Measurements from ENCODE around the gene BEND3. TPM values are rescaled to one million over a fixed set of nuclear protein-coding genes. Genes with fewer than 3 reads are reported as not detected.

Gene BEND3
- total RNA-seq, 1 donor from 2014 or later: 3.5 TPM

GRCh38 chr6:107083047-107083768, 32.1 kb downstream of the BEND3 start:
- DNase-seq (ENCODE audit: low read depth, low spot score): no peak

- no peak for DNase-seq (ENCODE audit: low read depth, low spot score)
These were observed 33.3 kb downstream of the BEND3 start for GRCh38 chr6:107082045-107082444.

GRCh38 chr6:107080036-107080435, 35.3 kb downstream of the BEND3 start:
- DNase-seq (ENCODE audit: low read depth, low spot score): no peak

GRCh38 chr6:107079429-107079828, 35.9 kb downstream of the BEND3 start:
- DNase-seq (ENCODE audit: low read depth, low spot score): no peak

- no peak for DNase-seq (ENCODE audit: low read depth, low spot score)
These were observed 37.6 kb downstream of the BEND3 start for GRCh38 chr6:107077710-107078109.

GRCh38 chr6:107075951-107076381, 39.3 kb downstream of the BEND3 start:
- no peak for DNase-seq (ENCODE audit: low read depth, low spot score)

- DNase-seq (ENCODE audit: low read depth, low spot score): no peak
These were observed 44.6 kb downstream of the BEND3 start for GRCh38 chr6:107070686-107071085.

- no peak for DNase-seq (ENCODE audit: low read depth, low spot score)
These were observed 45.4 kb downstream of the BEND3 start for GRCh38 chr6:107069631-107070548.

GRCh38 chr6:107068691-107069630, 46.4 kb downstream of the BEND3 start:
- no peak for DNase-seq (ENCODE audit: low read depth, low spot score)

- DNase-seq (ENCODE audit: low read depth, low spot score): no peak
These were observed 48.3 kb downstream of the BEND3 start for GRCh38 chr6:107066697-107067659.

- DNase-seq (ENCODE audit: low read depth, low spot score): no peak
These were observed 50.7 kb downstream of the BEND3 start for GRCh38 chr6:107064579-107065065.

GRCh38 chr6:107062691-107063090, 52.6 kb downstream of the BEND3 start:
- no peak for DNase-seq (ENCODE audit: low read depth, low spot score)

GRCh38 chr6:107061125-107062020, 53.9 kb downstream of the BEND3 start:
- DNase-seq (ENCODE audit: low read depth, low spot score): no peak

- DNase-seq (ENCODE audit: low read depth, low spot score): no peak
These were observed 54.6 kb downstream of the BEND3 start for GRCh38 chr6:107060704-107061103.

GRCh38 chr6:107059606-107060005, 55.7 kb downstream of the BEND3 start:
- no peak for DNase-seq (ENCODE audit: low read depth, low spot score)

GRCh38 chr6:107057679-107058078, 57.6 kb downstream of the BEND3 start:
- no peak for DNase-seq (ENCODE audit: low read depth, low spot score)

- no peak for DNase-seq (ENCODE audit: low read depth, low spot score)
These were observed 58.5 kb downstream of the BEND3 start for GRCh38 chr6:107056796-107057195.

GRCh38 chr6:107047807-107048206, 67.5 kb downstream of the BEND3 start:
- DNase-seq (ENCODE audit: low read depth, low spot score): no peak
